OCI-LY3 (cell line): Measurements from ENCODE around the gene CACNA2D2.

ENCODE experiments used
- H2AFZ ChIP-seq: fragments of 200-600, 300-600 bp; shearing (Covaris generic); 2 replicates; pipeline ENCODE4 v1.6.0; 2014; ENCODE audit warnings: antibody characterized with exemption, low read depth, low read length
- H3K27ac ChIP-seq: fragments of 200-600, 300-600 bp; sonication (generic); 2 replicates; pipeline ENCODE4 v1.5.1; 2014; ENCODE audit warnings: mild to moderate bottlenecking, low read length, moderate library complexity, mixed read lengths
- H3K27me3 ChIP-seq: fragments of 200-600, 300-600 bp; sonication (generic); 2 replicates; pipeline ENCODE4 v1.6.1; 2014; ENCODE audit warnings: low read depth, low read length, mixed read lengths
- H3K36me3 ChIP-seq: fragments of 200-600, 300-600 bp; sonication (generic); replicated peaks from 2 replicates; pipeline ENCODE3; 2014; ENCODE audit warnings: low read depth, low read length, mixed read lengths
- H3K4me1 ChIP-seq: fragments of 300-600, 200-600 bp; sonication (generic); 2 replicates; pipeline ENCODE4 v1.6.1; 2014; ENCODE audit warnings: low read length, mixed read lengths
- H3K4me2 ChIP-seq: fragments of 200-600, 300-600 bp; sonication (generic); 2 replicates; pipeline ENCODE4 v1.6.1; 2014; ENCODE audit warnings: low read length, mixed read lengths
- H3K4me3 ChIP-seq: fragments of 300-600, 200-600 bp; sonication (generic); 2 replicates; pipeline ENCODE4 v1.5.1; 2014; ENCODE audit warnings: antibody characterized with exemption, mild to moderate bottlenecking, low read length, moderate library complexity
- H3K79me2 ChIP-seq: fragments of 300-600, 200-600 bp; shearing (Covaris generic); 2 replicates; pipeline ENCODE4 v1.6.1; 2014; ENCODE audit warnings: mild to moderate bottlenecking, low read length, mixed read lengths
- H3K9ac ChIP-seq: fragments of 300-600, 200-600 bp; shearing (Covaris generic); 2 replicates; pipeline ENCODE4 v1.6.0; 2014; ENCODE audit warnings: mild to moderate bottlenecking, low read length, moderate library complexity
- H3K9me3 ChIP-seq: fragments of 200-600, 300-600 bp; shearing (Covaris generic); 2 replicates; pipeline ENCODE4 v1.6.1; 2014; ENCODE audit warnings: low read length, mixed read lengths; ENCODE audit not compliant: insufficient read depth
- H4K20me1 ChIP-seq: fragments of 200-600, 300-600 bp; sonication (generic); 2 replicates; pipeline ENCODE4 v1.6.1; 2016; ENCODE audit warnings: low read length, mixed read lengths; ENCODE audit not compliant: insufficient read depth
- EZH2phosphoT487 ChIP-seq: fragments of 200-600 bp; shearing (Covaris generic); IDR thresholded peaks from 2 replicates; pipeline ENCODE4 v1.6.1; 2018; ENCODE audit warnings: antibody characterized with exemption, mixed run types, low read depth
- TF ChIP-seq, protein P1 (sequence below): fragments of 200-600, 300-600 bp; sonication (generic); IDR thresholded peaks from 2 replicates; pipeline ENCODE4 v1.5.1; 2014; ENCODE audit warnings: antibody characterized with exemption, low read length, low read depth

CACNA2D2 gene

DNA sequence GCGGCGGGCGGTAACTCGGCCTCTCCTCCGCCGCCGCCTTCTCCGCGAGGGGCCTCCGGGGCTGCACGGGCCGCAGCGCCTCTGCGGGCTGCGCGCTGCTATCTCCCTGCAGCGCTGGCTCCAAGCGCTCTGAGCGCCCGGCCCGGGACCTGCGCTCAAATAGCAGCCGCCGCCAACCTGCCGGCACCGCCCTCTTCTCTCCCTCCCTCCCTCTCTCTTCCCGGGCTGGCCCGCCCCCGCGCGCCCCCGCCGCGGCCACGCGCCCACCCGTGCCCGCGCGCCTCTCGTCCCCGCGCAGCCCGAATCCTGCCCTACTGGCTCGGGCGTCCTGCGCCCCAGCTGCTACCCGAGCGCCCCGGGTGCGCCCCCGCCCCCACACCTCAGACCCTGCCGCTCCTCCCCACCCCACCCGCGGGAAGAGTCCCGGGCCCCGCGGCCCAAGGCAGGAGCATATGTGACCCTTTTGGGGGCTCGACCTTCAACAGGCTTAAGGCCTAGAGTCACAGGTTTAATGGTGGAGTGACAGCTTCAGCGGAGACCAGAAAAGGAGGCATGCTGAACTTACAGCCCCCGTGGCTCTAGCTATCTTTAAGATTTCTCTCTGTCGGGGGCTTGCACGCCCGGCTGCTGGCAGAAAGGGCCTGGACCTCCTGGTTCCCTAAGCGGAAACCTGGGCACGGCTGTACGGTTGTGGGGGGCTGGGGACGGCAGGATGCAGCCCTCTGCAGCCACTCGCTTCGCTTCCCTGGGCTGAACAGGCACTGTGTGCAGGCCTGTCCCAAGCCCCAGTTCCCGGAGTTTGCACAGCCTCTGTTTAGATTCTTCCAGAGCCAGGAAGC is at the start of gene CACNA2D2:
Gene CACNA2D2 (minus strand): TSS at position 131 of the 839 bp plus-strand sequence. CDS start 211 bp downstream, outside the sequence.
- no peaks in the 10 kb centered on the region for H3K79me2 ChIP-seq
- H2AFZ ChIP-seq, result no peak within 1 kb of the TSS
- peaks cover 4% of the 10 kb centered on the region; the same call in 1 of the 2 replicates for H3K4me1 ChIP-seq
- H4K20me1 ChIP-seq, result no peaks in the 10 kb centered on the region
- peaks cover 55% of the 10 kb centered on the region for H3K27me3 ChIP-seq
- peak within 1 kb of the TSS; percentile 86 for H3K4me2 ChIP-seq
- peak within 1 kb of the TSS; percentile 36; the same call in 1 of the 2 replicates for H3K9ac ChIP-seq
- H3K36me3 ChIP-seq, result no peaks in the 10 kb centered on the region
- no peaks in the 10 kb centered on the region for H3K9me3 ChIP-seq
- no peak within 1 kb of the TSS for H3K27ac ChIP-seq
- TF ChIP-seq, protein P1, sequence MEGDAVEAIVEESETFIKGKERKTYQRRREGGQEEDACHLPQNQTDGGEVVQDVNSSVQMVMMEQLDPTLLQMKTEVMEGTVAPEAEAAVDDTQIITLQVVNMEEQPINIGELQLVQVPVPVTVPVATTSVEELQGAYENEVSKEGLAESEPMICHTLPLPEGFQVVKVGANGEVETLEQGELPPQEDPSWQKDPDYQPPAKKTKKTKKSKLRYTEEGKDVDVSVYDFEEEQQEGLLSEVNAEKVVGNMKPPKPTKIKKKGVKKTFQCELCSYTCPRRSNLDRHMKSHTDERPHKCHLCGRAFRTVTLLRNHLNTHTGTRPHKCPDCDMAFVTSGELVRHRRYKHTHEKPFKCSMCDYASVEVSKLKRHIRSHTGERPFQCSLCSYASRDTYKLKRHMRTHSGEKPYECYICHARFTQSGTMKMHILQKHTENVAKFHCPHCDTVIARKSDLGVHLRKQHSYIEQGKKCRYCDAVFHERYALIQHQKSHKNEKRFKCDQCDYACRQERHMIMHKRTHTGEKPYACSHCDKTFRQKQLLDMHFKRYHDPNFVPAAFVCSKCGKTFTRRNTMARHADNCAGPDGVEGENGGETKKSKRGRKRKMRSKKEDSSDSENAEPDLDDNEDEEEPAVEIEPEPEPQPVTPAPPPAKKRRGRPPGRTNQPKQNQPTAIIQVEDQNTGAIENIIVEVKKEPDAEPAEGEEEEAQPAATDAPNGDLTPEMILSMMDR, result no peak
- no peak for TF ChIP-seq EZH2phosphoT487
- H3K4me3 ChIP-seq, result peak within 1 kb of the TSS; percentile 76

DNA sequence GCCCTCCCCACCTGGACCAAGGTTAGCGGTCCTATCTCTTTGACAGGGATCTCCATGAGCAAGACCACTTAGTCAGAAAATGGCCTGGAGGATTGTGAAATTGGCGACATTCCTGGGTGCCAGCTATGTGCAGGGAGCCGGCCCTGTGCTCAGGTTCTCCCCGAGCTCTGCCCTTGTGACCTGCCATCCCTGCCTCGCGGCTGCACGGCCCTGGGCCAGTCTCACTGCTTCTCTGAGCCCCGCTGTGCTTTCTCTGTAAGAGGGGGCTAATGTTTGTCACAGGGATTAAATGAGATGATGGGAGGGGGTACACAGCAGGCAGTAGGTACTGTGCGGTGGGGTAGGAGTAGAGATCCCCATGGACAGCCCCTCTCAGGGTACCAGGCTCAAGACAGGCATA is 49.2 kb upstream of the CACNA2D2 start:
- no peak overlapping the region for H3K4me3 ChIP-seq
- H3K9ac ChIP-seq, result no peak overlapping the region
- peaks cover 8% of the 10 kb centered on the region for H3K4me1 ChIP-seq
- no peaks in the 10 kb centered on the region for H3K36me3 ChIP-seq
- no peak overlapping the region for H3K27ac ChIP-seq
- TF ChIP-seq, protein P1, result no peak
- TF ChIP-seq EZH2phosphoT487, result no peak
- no peaks in the 10 kb centered on the region for H3K79me2 ChIP-seq
- H2AFZ ChIP-seq, result no peak overlapping the region
- H3K9me3 ChIP-seq, result no peaks in the 10 kb centered on the region
- H3K4me2 ChIP-seq, result no peak overlapping the region; the same call in 1 of the 2 replicates
- H3K27me3 ChIP-seq, result peaks cover 5% of the 10 kb centered on the region
- no peaks in the 10 kb centered on the region for H4K20me1 ChIP-seq

DNA sequence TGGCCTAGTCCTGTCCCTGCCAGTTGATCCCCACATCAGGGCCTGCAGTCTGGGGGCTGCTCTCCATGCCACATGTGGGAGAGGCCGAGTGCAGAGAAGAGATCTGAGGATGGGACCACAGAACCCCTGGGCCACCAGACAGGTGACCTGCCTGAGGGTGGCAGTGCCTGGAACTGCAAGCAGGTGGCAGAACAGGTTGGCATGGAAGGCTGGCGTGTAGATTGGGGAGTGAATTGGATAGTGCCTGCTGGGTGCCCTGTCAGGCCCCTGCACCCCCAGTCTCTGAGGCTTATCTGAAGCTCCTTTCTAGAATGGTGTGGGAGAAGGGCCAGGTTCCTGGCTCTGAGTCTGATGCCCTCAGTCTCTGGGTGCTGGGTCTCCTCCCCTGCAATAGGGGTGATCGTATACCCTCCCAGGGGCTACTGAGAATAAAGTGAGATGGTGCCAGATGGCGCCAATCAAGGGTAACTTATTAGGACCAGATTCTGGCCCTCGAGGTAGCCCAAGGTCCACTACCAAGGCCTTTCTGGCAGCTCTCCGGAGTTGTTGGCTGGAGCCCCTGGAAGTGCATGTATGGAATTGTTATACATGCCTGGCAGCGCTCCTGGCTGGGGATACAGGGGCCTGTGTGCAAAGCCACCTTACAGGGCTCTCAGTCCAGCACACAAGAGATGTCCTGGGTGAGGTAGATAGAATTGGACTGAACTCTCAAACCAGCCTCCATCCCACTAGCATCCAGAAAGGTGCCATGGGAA is 48.4 kb upstream of the CACNA2D2 start:
- TF ChIP-seq, protein P1, result no peak
- no peak for TF ChIP-seq EZH2phosphoT487
- Histone ChIP-seq H3K27me3 (peaks cover 4% of the 10 kb centered on the region; the same call in 1 of the 2 replicates), H3K79me2 (no peaks in the 10 kb centered on the region), H3K9ac (no peak overlapping the region), H3K4me2 (no peak overlapping the region), H3K27ac (no peak overlapping the region), H3K4me1 (peaks cover 8% of the 10 kb centered on the region), H3K36me3 (no peaks in the 10 kb centered on the region), H4K20me1 (no peaks in the 10 kb centered on the region), H3K9me3 (no peaks in the 10 kb centered on the region), H2AFZ (no peak overlapping the region), H3K4me3 (no peak overlapping the region)
